MCF 10A (cell line): ENCODE data around the gene ABHD17B. TPM values are rescaled to one million over a fixed set of nuclear protein-coding genes. Genes with fewer than 3 reads are reported as not detected.

Source experiments
- BruUV-seq: library from RNA; stranded (reverse); fragments of 400-500 nt; replicated peaks from 2 replicates; lab custom pipeline; 2021; lab: Mats Ljungman, UMichigan
- CTCF ChIA-PET: fragments of 300-600 bp; sonication (Branson Sonifier 250); formaldehyde crosslinking; extraction: SDS; loops from one replicate; lab custom pipeline; 2021; ENCODE audit warnings: antibody characterized with exemption, inconsistent platforms; lab: Yijun Ruan, JAX
- POLR2A ChIA-PET: fragments of 300-600, 350-650 bp; sonication (Branson Sonifier 250); formaldehyde crosslinking; extraction: SDS; loops from one replicate; lab custom pipeline; 2020; ENCODE audit warnings: antibody characterized with exemption, inconsistent platforms; lab: Yijun Ruan, JAX
- DNase-seq: peaks from one replicate; pipeline ENCODE4 v3.0.0-alpha.2; 2018; ENCODE audit not compliant: unreplicated experiment
- H3K27ac Mint-ChIP-seq: one replicate; pipeline ENCODE4 v1.8.0; 2022; ENCODE audit warnings: mild to moderate bottlenecking, low read depth, mixed read lengths; ENCODE audit not compliant: unreplicated experiment
- H3K27me3 Mint-ChIP-seq: one replicate; pipeline ENCODE4 v1.8.0; 2022; ENCODE audit warnings: mixed read lengths; ENCODE audit not compliant: insufficient read depth, unreplicated experiment
- H3K36me3 Mint-ChIP-seq: one replicate; pipeline ENCODE4 v1.8.0; 2022; ENCODE audit warnings: mild to moderate bottlenecking, moderate library complexity, mixed read lengths; ENCODE audit not compliant: insufficient read depth, unreplicated experiment
- H3K4me1 Mint-ChIP-seq: one replicate; pipeline ENCODE4 v1.8.0; 2022; ENCODE audit warnings: mixed read lengths; ENCODE audit not compliant: insufficient read depth, unreplicated experiment
- H3K4me3 Mint-ChIP-seq: one replicate; pipeline ENCODE4 v1.8.0; 2022; ENCODE audit warnings: mild to moderate bottlenecking, moderate library complexity, mixed read lengths; ENCODE audit not compliant: unreplicated experiment
- H3K9me3 Mint-ChIP-seq: one replicate; pipeline ENCODE4 v1.8.0; 2022; ENCODE audit warnings: mixed read lengths; ENCODE audit not compliant: unreplicated experiment
- CTCF ChIP-seq: fragments of 200-600 bp; IDR thresholded peaks from one replicate; pipeline ENCODE4 v1.8.0; 2022; ENCODE audit warnings: antibody characterized with exemption, mild to moderate bottlenecking; ENCODE audit not compliant: unreplicated experiment
- intact Hi-C: fragments of 100-400 bp; cut with micrococcal nuclease; formaldehyde crosslinking; loops from 2 replicates; pipeline ENCODE4 v1.14.1; 2022
- total RNA-seq: library from RNA; stranded (reverse); gene quantifications from 2 replicates; pipeline ENCODE4 v1.2.3, GENCODE V29; 2022

Gene ABHD17B
- total RNA-seq, 1 experiment from 2014 or later, result 10.5 TPM

GRCh38 chr9:71854811-71855210 lies 56.2 kb downstream of the ABHD17B start:
- no TSS peak for BruUV-seq
- intact Hi-C loops, result no loop called here

GRCh38 chr9:71853084-71853483 lies 57.9 kb downstream of the ABHD17B start:
- Mint-ChIP-seq H3K27ac (no peak overlapping the region), H3K9me3 (no peaks in the 10 kb centered on the region), H3K4me1 (no peaks in the 10 kb centered on the region), H3K27me3 (no peaks in the 10 kb centered on the region), H3K4me3 (no peak overlapping the region), H3K36me3 (no peaks in the 10 kb centered on the region)
- no peak for DNase-seq
- intact Hi-C loops, result no loop called here
- POLR2A ChIA-PET, result no interaction called here
- TF ChIP-seq CTCF, result no peak
- CTCF ChIA-PET, result interaction anchor here (0.6 kb wide), 1 partner anchor 33 kb away, joined by 3 read pairs; no protein-coding TSS in a partner anchor
- no TSS peak for BruUV-seq

More at GRCh38 chr9:71854811-71855210, 56.2 kb downstream of the ABHD17B start:
- no peaks in the 10 kb centered on the region for H3K27me3 Mint-ChIP-seq
- peaks cover 7% of the 10 kb centered on the region for H3K9me3 Mint-ChIP-seq
- no peak overlapping the region for H3K27ac Mint-ChIP-seq
- H3K4me1 Mint-ChIP-seq, result no peaks in the 10 kb centered on the region
- H3K36me3 Mint-ChIP-seq, result peaks cover 4% of the 10 kb centered on the region
- POLR2A ChIA-PET, result no interaction called here
- no peak for TF ChIP-seq CTCF
- CTCF ChIA-PET, result interaction anchor here (0.6 to 1.4 kb wide), 2 partner anchors 155 to 570 kb away, joined by 4 to 7 read pairs; no protein-coding TSS in a partner anchor
- H3K4me3 Mint-ChIP-seq, result no peak overlapping the region
- no peak for DNase-seq

- BruUV-seq, result no TSS peak
- Mint-ChIP-seq H3K27me3 (no peaks in the 10 kb centered on the region), H3K9me3 (no peaks in the 10 kb centered on the region), H3K27ac (no peak overlapping the region), H3K4me1 (no peaks in the 10 kb centered on the region), H3K36me3 (no peaks in the 10 kb centered on the region), H3K4me3 (no peak overlapping the region)
- POLR2A ChIA-PET, result interaction anchor here (0.6 kb wide), 1 partner anchor 10 kb away, joined by 5 read pairs; no protein-coding TSS in a partner anchor
- no peak for TF ChIP-seq CTCF
- intact Hi-C loops, result no loop called here
- CTCF ChIA-PET, result interaction anchor here (0.6 kb wide), 1 partner anchor 763 kb away, joined by 3 read pairs; no protein-coding TSS in a partner anchor
- no peak for DNase-seq
Observed at GRCh38 chr9:71850996-71851395, 60.0 kb downstream of the ABHD17B start.

DNA sequence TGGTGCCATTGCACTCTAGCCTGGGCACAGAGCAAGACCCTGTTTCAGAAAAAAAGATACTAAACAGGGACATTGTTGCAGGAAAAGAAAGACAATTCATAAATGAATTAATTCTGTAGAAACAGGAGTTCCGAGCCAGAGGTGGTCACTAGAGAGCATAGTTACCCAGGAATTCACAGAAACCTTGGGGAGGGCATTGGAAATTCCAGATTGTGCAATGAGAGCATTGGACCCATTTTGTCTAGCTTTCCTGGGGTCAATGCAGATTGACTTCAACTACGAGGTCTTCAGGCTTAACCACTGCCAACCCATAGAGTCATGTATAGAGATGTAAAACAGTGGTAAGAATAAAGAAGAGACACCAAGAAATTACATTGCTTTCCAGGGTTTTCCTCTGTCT lies 63.1 kb downstream of the ABHD17B start:
- BruUV-seq, result no TSS peak
- no peak overlapping the region for H3K27ac Mint-ChIP-seq
- TF ChIP-seq CTCF, result no peak
- intact Hi-C loops, result loop anchor here (10.0 kb wide), 1 partner anchor 57 kb away; no protein-coding TSS in a partner anchor
- H3K4me1 Mint-ChIP-seq, result no peaks in the 10 kb centered on the region
- DNase-seq, result no peak
- POLR2A ChIA-PET, result no interaction called here
- H3K36me3 Mint-ChIP-seq, result no peaks in the 10 kb centered on the region
- no peak overlapping the region for H3K4me3 Mint-ChIP-seq
- H3K9me3 Mint-ChIP-seq, result no peaks in the 10 kb centered on the region
- no peaks in the 10 kb centered on the region for H3K27me3 Mint-ChIP-seq
- CTCF ChIA-PET, result no interaction called here
